ENCODE measurements around the gene TCF7L1. TPM values are rescaled to one million over a fixed set of nuclear protein-coding genes. Genes with fewer than 3 reads are reported as not detected.
A peak's percentile ranks its signal among the peaks of the same experiment; 100 is the strongest.

Gene TCF7L1
- total and polyA plus RNA-seq, 9 of the 15 experiments (the other 6 are each of a cell fraction or from before 2014, with no cell fraction given), result 0.03 to 0.11 (median 0.07) TPM; not detected in 5

GRCh38 chr2:85183479-85183878 lies 50.3 kb downstream of the TCF7L1 start:
- Histone ChIP-seq H4K20me1 (replicated peaks; ENCODE audit: control insufficient read depth, insufficient read depth, low read length) (no peaks in the 10 kb centered on the region), H3K27ac (ENCODE audit: extremely low read depth, low read depth, low read length) (no peak overlapping the region), H3K79me2 (ENCODE audit: control insufficient read depth, insufficient read depth, low read length) (no peaks in the 10 kb centered on the region), H3K4me2 (ENCODE audit: insufficient read depth, low read length) (no peak overlapping the region), H3K36me3 (ENCODE audit: control insufficient read depth, insufficient read depth, low read length) (no peaks in the 10 kb centered on the region), H2AFZ (ENCODE audit: low read depth, low read length) (no peak overlapping the region), H3K4me3 (no peak overlapping the region), H3K9me3 (replicated peaks; ENCODE audit: control insufficient read depth, insufficient read depth, low read depth, low read length) (no peaks in the 10 kb centered on the region; the same call in 1 of the 2 replicates), H3K9me1 (ENCODE audit: control insufficient read depth, insufficient read depth, low read length) (no peaks in the 10 kb centered on the region), H3K4me1 (replicated peaks in 1 of 2; ENCODE audit: control insufficient read depth in 2 of 2, insufficient read depth in 2 of 2, low read length in 2 of 2) (no peaks in the 10 kb centered on the region), H3K9ac (ENCODE audit: insufficient read depth in 1 of 2, low read depth in 2 of 2, low read length in 2 of 2) (no peak overlapping the region), H3K27me3 (ENCODE audit: control insufficient read depth in 2 of 2, insufficient read depth in 2 of 2, low read length in 2 of 2) (peaks cover 3 to 32% of the 10 kb centered on the region in 2 experiments; a peak in 4 of 5 replicates)
- CTCF ChIA-PET (ENCODE audit: low intra/inter-chr PET ratio), result no interaction called here
- ATAC-seq, result no peak
- BruUV-seq (replicated peaks), result no TSS peak
- no peak for DNase-seq (ENCODE audit: extremely low read depth in 1 of 4, low spot score in 3 of 4)
- POLR2A ChIA-PET, result no interaction called here
- intact Hi-C loops (cut with micrococcal nuclease), result no loop called here
- in situ Hi-C loops (cut with MboI), result no loop called here
- TF ChIP-seq POU5F1 (IDR thresholded peaks at IDR 0.05; ENCODE audit: borderline replicate concordance, low read depth, low read length, partially characterized antibody), result no peak
- FAIRE-seq, result no peak
- 5% methylated on average over 4 of the region's 4 CpGs for WGBS (ENCODE audit: insufficient coverage, low coverage, missing lambda C conversion rate)

GRCh38 chr2:85184231-85184630 lies 51.0 kb downstream of the TCF7L1 start:
- ChIA-PET CTCF (ENCODE audit: low intra/inter-chr PET ratio) (no interaction called here), POLR2A (no interaction called here)
- H3K9me3 ChIP-seq (replicated peaks; ENCODE audit: control insufficient read depth, insufficient read depth, low read depth, low read length), result no peaks in the 10 kb centered on the region; the same call in 1 of the 2 replicates
- no peak for FAIRE-seq
- H3K36me3 ChIP-seq (ENCODE audit: control insufficient read depth, insufficient read depth, low read length), result no peaks in the 10 kb centered on the region
- in situ Hi-C loops (cut with MboI), result no loop called here
- no peak overlapping the region for H3K4me3 ChIP-seq
- no peaks in the 10 kb centered on the region for H3K9me1 ChIP-seq (ENCODE audit: control insufficient read depth, insufficient read depth, low read length)
- peak; percentile 66; the same call in 1 of the 2 replicates for TF ChIP-seq NR2C1 (IDR thresholded peaks at IDR 0.05)
- 0 out of 2 replicates have a peak, but pooled peaks have one; percentile 58 for TF ChIP-seq NR2C1 (tag; IDR thresholded peaks at IDR 0.05)
- TF ChIP-seq VEZF1 (CRISPR knock-in tag; IDR thresholded peaks at IDR 0.05), result no peak
- ATAC-seq, result no peak
- no peaks in the 10 kb centered on the region for H3K79me2 ChIP-seq (ENCODE audit: control insufficient read depth, insufficient read depth, low read length)
- BruUV-seq (replicated peaks), result no TSS peak
- H3K4me1 ChIP-seq (replicated peaks in 1 of 2; ENCODE audit: control insufficient read depth in 2 of 2, insufficient read depth in 2 of 2, low read length in 2 of 2), result no peaks in the 10 kb centered on the region
- H3K27me3 ChIP-seq (ENCODE audit: control insufficient read depth in 2 of 2, insufficient read depth in 2 of 2, low read length in 2 of 2), result peaks cover under 1 to 28% of the 10 kb centered on the region in 2 experiments; a peak in 4 of 5 replicates
- no peak overlapping the region for H3K27ac ChIP-seq (ENCODE audit: extremely low read depth, low read depth, low read length)
- intact Hi-C loops (cut with micrococcal nuclease), result no loop called here
- DNase-seq (ENCODE audit: extremely low read depth in 1 of 4, low spot score in 3 of 4), result no peak
- no peaks in the 10 kb centered on the region for H4K20me1 ChIP-seq (replicated peaks; ENCODE audit: control insufficient read depth, insufficient read depth, low read length)
- no peak overlapping the region for H2AFZ ChIP-seq (ENCODE audit: low read depth, low read length)
- 3% methylated on average over 8 of the region's 9 CpGs for WGBS (ENCODE audit: insufficient coverage, low coverage, missing lambda C conversion rate)
- no peak overlapping the region for H3K4me2 ChIP-seq (ENCODE audit: insufficient read depth, low read length)
- H3K9ac ChIP-seq (ENCODE audit: insufficient read depth in 1 of 2, low read depth in 2 of 2, low read length in 2 of 2), result no peak overlapping the region

All from K562 (cell line).